Ovary (tissue), 9 donors: ENCODE measurements around the gene RASGEF1C. TPM values are rescaled to one million over a fixed set of nuclear protein-coding genes. Genes with fewer than 3 reads are reported as not detected.

Source experiments
- DNase-seq, 5 donors: peaks; one replicate each; pipeline ENCODE4 v3.0.0-alpha.2; 2019 to 2020
- H3K27ac ChIP-seq, 2 donors: fragments of 200-600 bp; one replicate each; pipeline versions ENCODE4 v1.5.1 to v1.8.0; 2019 to 2022
- H3K27me3 ChIP-seq: fragments of 200-600 bp; one replicate; pipeline ENCODE4 v1.8.0; 2022
- H3K36me3 ChIP-seq: fragments of 200-600 bp; sonication (generic); one replicate; pipeline ENCODE4 v1.5.1; 2019
- H3K4me1 ChIP-seq: one replicate; pipeline ENCODE4 v1.8.1; 2013; ENCODE audit warnings: mild to moderate bottlenecking, moderate library complexity; ENCODE audit not compliant: insufficient read depth
- H3K4me3 ChIP-seq: fragments of 200-600 bp; sonication (generic); one replicate; pipeline ENCODE4 v1.5.1; 2017
- H3K9me3 ChIP-seq, 2 donors: fragments of 200-600 bp in 1 of 2; sonication (generic) in 1 of 2; one replicate each; pipeline versions ENCODE4 v1.5.1 to v1.8.1; 2013 to 2019; ENCODE audit warnings: mild to moderate bottlenecking in 1 of 2, moderate library complexity in 1 of 2
- EP300 ChIP-seq: sonication (generic); formaldehyde crosslinking; IDR thresholded peaks from one replicate; pipeline ENCODE4 v1.6.1; 2017; ENCODE audit warnings: antibody characterized with exemption
- POLR2A ChIP-seq: fragments of 450-650 bp; IDR thresholded peaks from one replicate; pipeline ENCODE4 v1.6.1; 2017; ENCODE audit warnings: antibody characterized with exemption, mild to moderate bottlenecking, moderate library complexity
- WGBS, 3 donors: extraction: QIAGEN DNeasy Blood & Tissue Kit in 1 of 3; methylation state at CpG; one replicate each; pipeline versions ENCODE4 v1.1.5 to v1.1.7; 2013 to 2017; 5-methylcytosine and 5-hydroxymethylcytosine counted together
- intact Hi-C, 4 donors: fragments of 100-400 bp; cut with DNase I; formaldehyde crosslinking; loops; one replicate each; pipeline versions ENCODE4 v1.11.0 to v1.15.1; 2022 to 2023
- polyA plus RNA-seq, 2 donors: library from polyadenylated mRNA; stranded (reverse); fragments of 200-250 nt in 1 of 2; fragments of 350-450 nt in 1 of 2; fragmentation: Illumina TruSeq in 1 of 2; extraction: RNeasy Lipid Tissue Mini Kit (QIAGEN cat#74804) in 1 of 2; gene quantifications; one replicate each; pipeline ENCODE4 v1.2.3, GENCODE V29; 2013 to 2014
- total RNA-seq, 7 donors: library from RNA; depleted of rRNA in 2 of 7; stranded (reverse); fragments of >200 nt in 2 of 7; fragmentation: NEBNext Ultra II Directional in 3 of 7; extraction: Animal tissue kit (Norgen Biotek cat#: 25700) in 3 of 7; gene quantifications; one replicate each; pipeline versions ENCODE4 v1.1.0 to v1.2.4, GENCODE V29; 2016 to 2023
- TF ChIP-seq, protein P1 (sequence below), 3 donors: fragments of 450-650 bp in 2 of 3; fragments of 200-600 bp in 1 of 3; IDR thresholded peaks; one replicate each; pipeline versions ENCODE4 v1.5.1 to v1.8.0; 2016 to 2022; ENCODE audit warnings: antibody characterized with exemption in 3 of 3, mild to moderate bottlenecking in 1 of 3
- donor health status: DM: no; HTN: no; CAD: no; lungs with moderate emphysema.
- donor health status: DM: no; HTN: no; CAD: no.
- donor health status: Bipolar disorder and iron deficiency.
- donor health status: DM: yes; HTN: yes; CAD: no.
- donor health status: DM: no; HTN: no; CAD: no.
- donor health status: DM: yes; HTN: yes; CAD: no.

The RASGEF1C gene
- total and polyA plus RNA-seq, 9 donors = 0.13 to 0.97 (median 0.38) TPM; not detected in 2

DNA sequence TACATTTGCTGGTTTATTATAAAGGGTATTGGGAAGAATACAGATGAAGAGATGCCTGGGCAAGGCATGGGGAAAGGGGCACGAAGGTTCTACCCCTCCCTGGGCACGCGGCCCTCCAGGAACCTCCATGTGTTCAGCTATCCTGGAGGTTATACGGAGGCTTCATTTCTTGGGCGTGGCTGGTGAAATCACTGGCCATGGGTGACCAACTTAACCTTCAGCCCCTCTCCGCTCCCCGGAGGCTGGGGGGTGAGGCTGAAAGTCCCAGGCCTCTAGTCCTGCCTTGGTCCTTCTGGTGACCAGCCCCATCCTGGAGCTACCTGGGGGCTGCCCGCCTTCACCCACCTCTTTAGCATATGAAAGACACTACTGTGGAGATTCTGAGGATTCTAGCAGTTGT lies 120.5 kb downstream of the RASGEF1C start:
- H3K27me3 ChIP-seq = no peaks in the 10 kb centered on the region
- H3K4me1 ChIP-seq = peaks cover 1% of the 10 kb centered on the region
- H3K4me3 ChIP-seq = no peak overlapping the region
- H3K27ac ChIP-seq = no peak overlapping the region
- no peak for DNase-seq
- WGBS, 3 donors = 92 to 97% (median 94%) methylated on average over 8 of the region's 8 CpGs
- intact Hi-C loops = no loop called here
- no peaks in the 10 kb centered on the region for H3K36me3 ChIP-seq
- TF ChIP-seq, protein P1, sequence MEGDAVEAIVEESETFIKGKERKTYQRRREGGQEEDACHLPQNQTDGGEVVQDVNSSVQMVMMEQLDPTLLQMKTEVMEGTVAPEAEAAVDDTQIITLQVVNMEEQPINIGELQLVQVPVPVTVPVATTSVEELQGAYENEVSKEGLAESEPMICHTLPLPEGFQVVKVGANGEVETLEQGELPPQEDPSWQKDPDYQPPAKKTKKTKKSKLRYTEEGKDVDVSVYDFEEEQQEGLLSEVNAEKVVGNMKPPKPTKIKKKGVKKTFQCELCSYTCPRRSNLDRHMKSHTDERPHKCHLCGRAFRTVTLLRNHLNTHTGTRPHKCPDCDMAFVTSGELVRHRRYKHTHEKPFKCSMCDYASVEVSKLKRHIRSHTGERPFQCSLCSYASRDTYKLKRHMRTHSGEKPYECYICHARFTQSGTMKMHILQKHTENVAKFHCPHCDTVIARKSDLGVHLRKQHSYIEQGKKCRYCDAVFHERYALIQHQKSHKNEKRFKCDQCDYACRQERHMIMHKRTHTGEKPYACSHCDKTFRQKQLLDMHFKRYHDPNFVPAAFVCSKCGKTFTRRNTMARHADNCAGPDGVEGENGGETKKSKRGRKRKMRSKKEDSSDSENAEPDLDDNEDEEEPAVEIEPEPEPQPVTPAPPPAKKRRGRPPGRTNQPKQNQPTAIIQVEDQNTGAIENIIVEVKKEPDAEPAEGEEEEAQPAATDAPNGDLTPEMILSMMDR (IDR thresholded peaks at IDR 0.05) = no peak
- TF ChIP-seq POLR2A = no peak
- no peak for TF ChIP-seq EP300
- no peaks in the 10 kb centered on the region for H3K9me3 ChIP-seq

DNA sequence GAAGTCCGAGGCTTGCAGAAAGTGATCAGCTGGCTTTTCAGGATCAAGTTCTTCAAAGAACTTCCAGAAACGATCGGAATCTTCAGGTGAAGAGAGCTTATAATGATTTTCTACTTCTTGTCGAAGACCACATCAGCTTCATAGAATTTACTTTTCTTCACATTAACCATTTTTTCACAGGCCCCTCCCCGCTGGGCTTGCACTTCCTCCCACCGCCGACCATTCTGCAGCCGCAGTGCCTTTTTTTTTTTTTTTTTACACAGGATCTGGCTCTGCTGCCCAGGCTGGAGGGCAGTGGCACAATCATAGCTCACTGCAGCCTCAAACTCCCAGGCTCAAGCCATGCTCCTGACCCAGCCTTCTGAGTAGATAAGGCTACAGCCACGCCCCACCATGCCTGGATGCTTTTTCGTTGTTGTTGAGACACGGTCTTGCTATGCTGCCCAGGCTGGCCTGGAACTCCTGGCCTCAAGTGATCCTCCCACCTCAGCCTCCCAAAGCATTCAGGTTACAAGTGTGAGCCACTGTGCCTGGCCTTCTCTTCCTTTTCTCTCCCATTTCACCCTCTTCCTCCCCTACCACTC lies 122.1 kb downstream of the RASGEF1C start:
- intact Hi-C loops = no loop called here
- TF ChIP-seq EP300 (no peak), POLR2A (no peak)
- TF ChIP-seq, protein P1 (IDR thresholded peaks at IDR 0.05) = no peak
- WGBS, 3 donors = 84 to 86% (median 85%) methylated on average over 11 of the region's 11 CpGs
- Histone ChIP-seq H3K36me3 (no peaks in the 10 kb centered on the region), H3K4me1 (peaks cover 1% of the 10 kb centered on the region), H3K9me3 (no peaks in the 10 kb centered on the region), H3K4me3 (no peak overlapping the region), H3K27ac (no peak overlapping the region), H3K27me3 (no peaks in the 10 kb centered on the region)
- DNase-seq = no peak

DNA sequence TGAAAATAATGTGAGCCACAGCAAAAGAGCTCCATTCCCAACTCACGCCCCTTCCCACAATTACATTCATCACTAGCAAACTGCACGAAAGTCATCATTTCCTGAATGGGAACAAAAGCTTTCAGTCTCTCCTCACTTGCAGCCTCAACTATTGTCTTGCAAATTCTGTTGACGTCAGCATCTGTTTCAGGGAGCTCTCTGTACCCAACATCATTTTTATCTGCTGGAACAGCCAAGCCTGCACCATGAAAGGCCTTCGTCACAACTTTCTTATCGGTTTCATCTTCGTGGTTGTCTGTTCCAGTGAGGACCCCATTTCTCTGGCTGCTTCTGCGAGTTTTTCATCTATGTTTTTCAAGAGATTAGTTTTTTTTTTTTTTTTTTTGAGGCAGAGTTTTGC lies 123.2 kb downstream of the RASGEF1C start:
- TF ChIP-seq, protein P1 (IDR thresholded peaks at IDR 0.05) = no peak
- TF ChIP-seq EP300 (no peak), POLR2A (no peak)
- Histone ChIP-seq H3K9me3 (no peaks in the 10 kb centered on the region), H3K4me1 (peaks cover 1% of the 10 kb centered on the region), H3K27ac (no peak overlapping the region), H3K36me3 (no peaks in the 10 kb centered on the region), H3K4me3 (no peak overlapping the region), H3K27me3 (no peaks in the 10 kb centered on the region)
- 57 to 62% (median 57%) methylated on average over 7 of the region's 7 CpGs for WGBS, 3 donors
- no peak for DNase-seq
- intact Hi-C loops = no loop called here

DNA sequence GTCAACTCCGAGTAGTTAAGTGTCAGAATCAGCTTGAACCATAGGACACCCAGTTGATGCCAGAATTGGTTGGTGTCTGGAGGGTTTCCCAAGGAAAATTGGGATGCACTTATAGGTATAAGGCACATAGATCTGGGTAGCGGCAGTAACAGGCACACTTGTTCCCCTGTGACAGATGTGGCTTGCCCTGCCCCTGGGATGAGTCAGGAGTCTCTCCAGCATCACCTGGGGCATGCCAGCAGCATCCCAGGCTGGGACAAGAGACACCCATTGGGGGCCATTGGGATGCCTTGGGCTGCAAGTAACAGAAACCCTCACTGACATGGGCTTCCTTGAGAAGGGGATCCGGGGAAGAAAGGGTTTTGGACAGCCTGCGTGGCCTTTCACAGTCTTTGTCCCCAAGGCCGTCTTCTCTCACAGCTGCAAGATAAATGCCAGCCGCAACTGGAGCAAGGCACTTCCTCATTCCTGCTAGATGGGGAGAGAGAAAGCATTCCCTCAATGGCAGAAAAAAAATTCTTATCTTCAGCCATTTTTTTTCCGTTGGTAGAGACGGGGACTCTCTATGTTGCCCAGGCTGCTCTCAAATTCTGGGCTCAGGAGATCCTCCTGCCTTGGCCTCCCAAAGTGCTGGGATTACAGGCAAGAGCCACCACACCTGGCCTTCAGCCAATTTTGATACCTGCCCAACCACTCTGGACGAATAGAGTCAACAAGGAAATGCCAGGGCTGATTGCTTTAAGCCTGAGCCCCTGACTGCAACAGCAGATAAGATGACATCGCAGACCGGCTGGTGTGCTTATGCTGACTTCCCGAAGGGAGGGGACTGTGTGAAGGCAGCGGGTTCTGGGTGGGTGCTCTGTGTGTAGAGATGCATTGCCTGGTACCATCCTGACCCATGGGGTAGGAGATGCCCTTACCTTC lies 124.1 kb downstream of the RASGEF1C start:
- DNase-seq = no peak
- TF ChIP-seq, protein P1 (IDR thresholded peaks at IDR 0.05) = no peak
- TF ChIP-seq POLR2A (no peak), EP300 (no peak)
- WGBS, 3 donors = 30 to 49% (median 42%) methylated on average over 13 of the region's 13 CpGs
- no peaks in the 10 kb centered on the region for H3K9me3 ChIP-seq
- no peaks in the 10 kb centered on the region for H3K36me3 ChIP-seq
- H3K27me3 ChIP-seq = no peaks in the 10 kb centered on the region
- H3K4me3 ChIP-seq = no peak overlapping the region
- intact Hi-C loops = no loop called here
- no peaks in the 10 kb centered on the region for H3K4me1 ChIP-seq
- no peak overlapping the region for H3K27ac ChIP-seq
